ENCODE results near the gene AMACR.

- TF ChIP-seq REST (IDR thresholded peaks at IDR 0.05; ENCODE audit: insufficient read depth in 1 of 2, low read depth in 2 of 2, low read length in 1 of 2) (no peak), POLR2AphosphoS5 (IDR thresholded peaks at IDR 0.05; ENCODE audit: low read depth, low read length) (no peak)
Measured at GRCh38 chr5:34014626-34015025, 6.8 kb upstream of the AMACR start.

Measured in Panc1 (cell line).